Neural cell (in vitro differentiated cells): ENCODE results near the gene ANKRD13C.

Source experiments
- CTCF ChIP-seq: fragments of 450-650 bp; IDR thresholded peaks from 2 replicates; pipeline ENCODE4 v1.5.1; 2014; ENCODE audit warnings: antibody characterized with exemption, mild to moderate bottlenecking, moderate library complexity; ENCODE audit not compliant: poor library complexity, severe bottlenecking
- EP300 ChIP-seq: fragments of 450-650 bp; conservative IDR thresholded peaks from 2 replicates; pipeline ENCODE4 v1.6.1; 2014; ENCODE audit warnings: antibody characterized with exemption, mild to moderate bottlenecking, moderate library complexity; ENCODE audit not compliant: poor library complexity, severe bottlenecking
- EZH2 ChIP-seq: fragments of 200-600, 300-800 bp; shearing (Covaris generic), sonication (generic); IDR thresholded peaks from 2 replicates; pipeline ENCODE4 v1.6.1; 2014; ENCODE audit warnings: antibody characterized with exemption, low read length, borderline replicate concordance, mild to moderate bottlenecking; ENCODE audit not compliant: insufficient read depth, poor library complexity, severe bottlenecking
- MXI1 ChIP-seq: fragments of 450-650 bp; conservative IDR thresholded peaks from 2 replicates; pipeline ENCODE4 v1.6.1; 2014; ENCODE audit warnings: antibody characterized with exemption, mild to moderate bottlenecking; ENCODE audit not compliant: poor library complexity, severe bottlenecking
- POLR2AphosphoS5 ChIP-seq: IDR thresholded peaks from 2 replicates; pipeline ENCODE4 v1.6.1; 2012
- SMC3 ChIP-seq: fragments of 450-650 bp; conservative IDR thresholded peaks from 2 replicates; pipeline ENCODE4 v1.6.1; 2014; ENCODE audit warnings: antibody characterized with exemption, mild to moderate bottlenecking, moderate library complexity; ENCODE audit not compliant: poor library complexity
- TAF1 ChIP-seq: IDR thresholded peaks from 2 replicates; pipeline ENCODE4 v1.6.1; 2012; ENCODE audit warnings: low read depth
- TF ChIP-seq, protein P1 (sequence below): IDR thresholded peaks from 2 replicates; pipeline ENCODE4 v1.6.1; 2012; ENCODE audit warnings: borderline replicate concordance

GRCh38 chr1:70336050-70336449 lies 18.5 kb downstream of the ANKRD13C start:
- TF ChIP-seq, protein P1, sequence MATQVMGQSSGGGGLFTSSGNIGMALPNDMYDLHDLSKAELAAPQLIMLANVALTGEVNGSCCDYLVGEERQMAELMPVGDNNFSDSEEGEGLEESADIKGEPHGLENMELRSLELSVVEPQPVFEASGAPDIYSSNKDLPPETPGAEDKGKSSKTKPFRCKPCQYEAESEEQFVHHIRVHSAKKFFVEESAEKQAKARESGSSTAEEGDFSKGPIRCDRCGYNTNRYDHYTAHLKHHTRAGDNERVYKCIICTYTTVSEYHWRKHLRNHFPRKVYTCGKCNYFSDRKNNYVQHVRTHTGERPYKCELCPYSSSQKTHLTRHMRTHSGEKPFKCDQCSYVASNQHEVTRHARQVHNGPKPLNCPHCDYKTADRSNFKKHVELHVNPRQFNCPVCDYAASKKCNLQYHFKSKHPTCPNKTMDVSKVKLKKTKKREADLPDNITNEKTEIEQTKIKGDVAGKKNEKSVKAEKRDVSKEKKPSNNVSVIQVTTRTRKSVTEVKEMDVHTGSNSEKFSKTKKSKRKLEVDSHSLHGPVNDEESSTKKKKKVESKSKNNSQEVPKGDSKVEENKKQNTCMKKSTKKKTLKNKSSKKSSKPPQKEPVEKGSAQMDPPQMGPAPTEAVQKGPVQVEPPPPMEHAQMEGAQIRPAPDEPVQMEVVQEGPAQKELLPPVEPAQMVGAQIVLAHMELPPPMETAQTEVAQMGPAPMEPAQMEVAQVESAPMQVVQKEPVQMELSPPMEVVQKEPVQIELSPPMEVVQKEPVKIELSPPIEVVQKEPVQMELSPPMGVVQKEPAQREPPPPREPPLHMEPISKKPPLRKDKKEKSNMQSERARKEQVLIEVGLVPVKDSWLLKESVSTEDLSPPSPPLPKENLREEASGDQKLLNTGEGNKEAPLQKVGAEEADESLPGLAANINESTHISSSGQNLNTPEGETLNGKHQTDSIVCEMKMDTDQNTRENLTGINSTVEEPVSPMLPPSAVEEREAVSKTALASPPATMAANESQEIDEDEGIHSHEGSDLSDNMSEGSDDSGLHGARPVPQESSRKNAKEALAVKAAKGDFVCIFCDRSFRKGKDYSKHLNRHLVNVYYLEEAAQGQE, result no peak
- TF ChIP-seq TAF1 (no peak), CTCF (no peak), EP300 (no peak), SMC3 (no peak), POLR2AphosphoS5 (no peak), EZH2 (no peak), MXI1 (no peak)
